Adrenal gland (tissue), 5 donors: ENCODE results near the gene AUNIP.

ENCODE experiments used
- CTCF ChIP-seq, 6 experiments: fragments of 450-650 bp in 4 of 6; fragments of 200-600 bp in 2 of 6; sonication (generic) in 1 of 6; IDR thresholded peaks; 1 replicate in 5 of 6; 2 replicates in 1 of 6; pipeline versions ENCODE4 v1.5.1 to v1.8.0; 2016 to 2021; ENCODE audit warnings: antibody characterized with exemption in 6 of 6, mild to moderate bottlenecking in 2 of 6, moderate library complexity in 1 of 6
- POLR2A ChIP-seq, 2 donors: fragments of 450-650 bp; IDR thresholded peaks; one replicate each; pipeline ENCODE4 v1.6.1; 2017; ENCODE audit warnings: antibody characterized with exemption in 2 of 2, mild to moderate bottlenecking in 2 of 2, moderate library complexity in 1 of 2
- donor health status: DM: no; HTN: no; CAD: no.

GRCh38 chr1:25862785-25863485, 3.7 kb upstream of the AUNIP start:
- TF ChIP-seq POLR2A (IDR thresholded peaks at IDR 0.05) (no peak), CTCF (IDR thresholded peaks at IDR 0.05) (no peak)
